ENCODE results near the gene PTPRCAP. TPM values are rescaled to one million over a fixed set of nuclear protein-coding genes. Genes with fewer than 3 reads are reported as not detected.

Gene PTPRCAP
- total and polyA plus RNA-seq, 2 experiments from 2014 or later = 3.3 to 3.5 TPM

- TF ChIP-seq EZH2 (IDR thresholded peaks at IDR 0.05; ENCODE audit: low read depth, unreplicated experiment) (no peak), ZNF462 (CRISPR knock-in tag; IDR thresholded peaks at IDR 0.05) (no peak)
Observed at GRCh38 chr11:67463680-67464410, 26.4 kb upstream of the PTPRCAP start (continued).

GRCh38 chr11:67463186-67463585, 25.7 kb upstream of the PTPRCAP start:
- ATAC-seq (no peak), DNase-seq (ENCODE audit: low spot score) (no peak)
- Histone ChIP-seq H3K79me2 (replicated peaks; ENCODE audit: insufficient read depth) (peaks cover 9% of the 10 kb centered on the region; the same call in 1 of the 2 replicates), H3K9me2 (ENCODE audit: insufficient read depth) (no peaks in the 10 kb centered on the region), H3K27me3 (ENCODE audit: insufficient read depth) (no peaks in the 10 kb centered on the region), H4K20me1 (replicated peaks; ENCODE audit: insufficient read depth) (no peaks in the 10 kb centered on the region), H3K4me2 (no peak overlapping the region), H3K4me3 (no peak overlapping the region), H3F3A (replicated peaks; ENCODE audit: low read depth) (no peaks in the 10 kb centered on the region), H2AFZ (no peak overlapping the region), H3K4me1 (ENCODE audit: insufficient read depth) (peaks cover 11% of the 10 kb centered on the region; the same call in 1 of the 2 replicates), H3K36me3 (ENCODE audit: insufficient read depth) (no peaks in the 10 kb centered on the region), H3K27ac (ENCODE audit: low read depth) (no peak overlapping the region)
- H3K9me3 Mint-ChIP-seq = no peaks in the 10 kb centered on the region
- H3K36me3 Mint-ChIP-seq (ENCODE audit: low read depth) = no peaks in the 10 kb centered on the region; the same call in 2 of the 3 replicates
- no peak overlapping the region for H3K4me3 Mint-ChIP-seq
- no peak overlapping the region for H3K27ac Mint-ChIP-seq
- peaks cover 15% of the 10 kb centered on the region; the same call in 2 of the 3 replicates for H3K4me1 Mint-ChIP-seq
- peaks cover 12% of the 10 kb centered on the region for H3K27me3 Mint-ChIP-seq (ENCODE audit: insufficient read depth, low read depth, poor library complexity)
- no peak for TF ChIP-seq NANOG (IDR thresholded peaks at IDR 0.05; ENCODE audit: borderline replicate concordance)
- no peak for TF ChIP-seq ZNF114 (CRISPR knock-in tag; IDR thresholded peaks at IDR 0.05)
- no peak for TF ChIP-seq CTCF (conservative IDR thresholded peaks at IDR 0.05; ENCODE audit: low read depth in 2 of 2)
- no peak for TF ChIP-seq POLR2AphosphoS5 (IDR thresholded peaks at IDR 0.05; ENCODE audit: low read depth)
- no peak for TF ChIP-seq STAT1 (IDR thresholded peaks at IDR 0.05; ENCODE audit: unreplicated experiment)
- no peak for TF ChIP-seq ZNF462 (CRISPR knock-in tag; IDR thresholded peaks at IDR 0.05)
